A673 (cell line): Measurements from ENCODE around the gene SLC36A3. TPM values are rescaled to one million over a fixed set of nuclear protein-coding genes. Genes with fewer than 3 reads are reported as not detected.
A peak's percentile ranks its signal among the peaks of the same experiment; 100 is the strongest.

ENCODE experiments used
- BruUV-seq: library from RNA; stranded (reverse); fragments of 400-500 nt; replicated peaks from 2 replicates; lab custom pipeline; 2021; lab: Mats Ljungman, UMichigan
- CTCF ChIA-PET: fragments of 300-600 bp; sonication (Branson Sonifier 250); formaldehyde crosslinking; loops from one replicate; lab custom pipeline; 2022; ENCODE audit warnings: antibody characterized with exemption; lab: Charles Lee
- POLR2A ChIA-PET: fragments of 300-600 bp; sonication (Branson Sonifier 250); formaldehyde crosslinking; loops from one replicate; lab custom pipeline; 2022; ENCODE audit warnings: antibody characterized with exemption; ENCODE audit not compliant: low non-redundant PET; lab: Charles Lee
- DNase-seq: peaks from one replicate; pipeline ENCODE4 v3.0.0-alpha.2; 2015; ENCODE audit warnings: low spot score
- H3K27ac ChIP-seq: fragments of 200-600 bp; sonication (generic); 2 replicates; pipeline ENCODE4 v1.5.1; 2016; ENCODE audit warnings: mixed run types, low read depth, mild to moderate bottlenecking, mixed read lengths, antibody characterized with exemption, low read length; ENCODE audit not compliant: poor library complexity, severe bottlenecking
- H3K27me3 ChIP-seq: fragments of 200-600 bp; sonication (generic); replicated peaks from 2 replicates; pipeline ENCODE4 v1.6.1; 2017; ENCODE audit warnings: mixed run types, low read depth, mild to moderate bottlenecking, mixed read lengths, antibody characterized with exemption, low read length; ENCODE audit not compliant: insufficient read depth, poor library complexity
- H3K36me3 ChIP-seq: fragments of 200-600 bp; sonication (generic); 2 replicates; pipeline ENCODE4 v1.6.1; 2016; ENCODE audit warnings: mixed run types, mild to moderate bottlenecking, mixed read lengths, antibody characterized with exemption, low read length; ENCODE audit not compliant: insufficient read depth, poor library complexity, severe bottlenecking
- H3K4me1 ChIP-seq: fragments of 200-600 bp; sonication (generic); 2 replicates; pipeline ENCODE4 v1.6.1; 2017; ENCODE audit warnings: mixed run types, mild to moderate bottlenecking, mixed read lengths, antibody characterized with exemption, low read length; ENCODE audit not compliant: insufficient read depth, poor library complexity, severe bottlenecking
- H3K4me3 ChIP-seq: fragments of 200-600 bp; sonication (generic); 2 replicates; pipeline ENCODE4 v1.5.1; 2016; ENCODE audit warnings: low read depth, mixed run types, mild to moderate bottlenecking, mixed read lengths, low read length; ENCODE audit not compliant: poor library complexity, severe bottlenecking
- H3K9me3 ChIP-seq: fragments of 200-600 bp; sonication (generic); 2 replicates; pipeline ENCODE4 v1.6.1; 2016; ENCODE audit warnings: mixed run types, low read depth, mild to moderate bottlenecking, mixed read lengths, antibody characterized with exemption, low read length; ENCODE audit not compliant: poor library complexity, severe bottlenecking
- CTCF ChIP-seq: fragments of 300-800, 200-600 bp; sonication (generic); conservative IDR thresholded peaks from 2 replicates; pipeline ENCODE4 v1.5.1; 2017; ENCODE audit warnings: low read depth, mild to moderate bottlenecking, antibody characterized with exemption, low read length, moderate library complexity, mixed read lengths
- EZH2 ChIP-seq: fragments of 200-600 bp; sonication (generic); IDR thresholded peaks from 2 replicates; pipeline ENCODE4 v1.6.1; 2017; ENCODE audit warnings: borderline replicate concordance, low read depth, mild to moderate bottlenecking, mixed read lengths, antibody characterized with exemption, low read length; ENCODE audit not compliant: poor library complexity, severe bottlenecking
- intact Hi-C: fragments of 100-400 bp; cut with micrococcal nuclease; formaldehyde crosslinking; loops from one replicate; pipeline ENCODE4 v1.10.0; 2022; ENCODE audit not compliant: unreplicated experiment
- total RNA-seq: library from RNA; stranded (reverse); gene quantifications from 2 replicates; pipeline ENCODE4 v1.2.3, GENCODE V29; 2021

SLC36A3 gene
- total RNA-seq, 1 experiment from 2014 or later, result not detected

DNA sequence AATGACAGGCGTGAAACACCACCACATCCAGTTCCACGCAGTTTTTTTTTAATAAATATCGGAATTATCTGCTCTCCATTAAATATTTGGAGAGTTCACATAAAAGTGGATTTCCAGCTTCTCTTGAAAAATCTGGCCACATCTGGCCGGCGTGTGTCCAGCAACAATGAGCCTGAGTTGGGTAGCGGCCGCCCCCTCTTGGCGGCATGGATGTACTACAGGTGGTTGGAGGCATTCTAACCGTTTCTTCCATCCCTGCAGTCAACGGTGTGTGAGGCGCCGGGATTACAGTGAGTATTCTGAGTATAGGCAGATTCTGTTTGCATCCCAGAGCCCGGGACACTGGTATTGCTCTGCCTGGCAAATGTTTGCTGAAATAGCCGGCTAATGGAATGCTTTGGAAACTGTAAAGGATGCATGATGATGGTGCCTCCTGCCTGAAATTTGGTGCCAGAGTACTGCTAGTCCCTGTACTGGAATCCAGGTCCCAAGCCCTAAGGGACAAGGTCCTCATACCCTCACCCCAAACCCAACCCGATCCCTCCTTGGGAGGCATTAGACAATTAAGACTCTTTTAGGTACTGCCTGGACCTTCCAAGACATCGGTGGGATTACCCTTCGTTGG, 64.2 kb downstream of the SLC36A3 start:
- CTCF ChIA-PET, result interaction anchor here (0.9 to 1.4 kb wide), 2 partner anchors 13 to 113 kb away, joined by 5 to 10 read pairs; partner anchors contain the start of gene GM2A
- TF ChIP-seq CTCF (peak; percentile 94), EZH2 (no peak)
- Histone ChIP-seq H3K27me3 (no peaks in the 10 kb centered on the region), H3K4me1 (no peaks in the 10 kb centered on the region), H3K36me3 (no peaks in the 10 kb centered on the region), H3K27ac (no peak overlapping the region), H3K9me3 (no peaks in the 10 kb centered on the region), H3K4me3 (no peak overlapping the region)
- no TSS peak for BruUV-seq
- peak; percentile 64 for DNase-seq
- intact Hi-C loops, result loop anchor here (2.0 kb wide), 1 partner anchor 115 kb away; no protein-coding TSS in a partner anchor
- POLR2A ChIA-PET, result no interaction called here

GRCh38 chr5:151238303-151238741, 65.2 kb downstream of the SLC36A3 start:
- Histone ChIP-seq H3K27me3 (no peaks in the 10 kb centered on the region), H3K36me3 (no peaks in the 10 kb centered on the region), H3K27ac (no peak overlapping the region), H3K4me1 (no peaks in the 10 kb centered on the region), H3K4me3 (no peak overlapping the region), H3K9me3 (no peaks in the 10 kb centered on the region)
- TF ChIP-seq EZH2 (no peak), CTCF (no peak)
- no TSS peak for BruUV-seq
- DNase-seq, result no peak
- ChIA-PET CTCF (interaction anchor here (0.9 to 1.4 kb wide), 2 partner anchors 14 to 112 kb away, joined by 5 to 10 read pairs; partner anchors contain the start of gene GM2A), POLR2A (no interaction called here)
- intact Hi-C loops, result loop anchor here (2.0 kb wide), 1 partner anchor 114 kb away; no protein-coding TSS in a partner anchor

GRCh38 chr5:151237685-151238084, 65.9 kb downstream of the SLC36A3 start:
- Histone ChIP-seq H3K9me3 (no peaks in the 10 kb centered on the region), H3K4me3 (no peak overlapping the region), H3K4me1 (no peaks in the 10 kb centered on the region), H3K27me3 (no peaks in the 10 kb centered on the region), H3K27ac (no peak overlapping the region), H3K36me3 (no peaks in the 10 kb centered on the region)
- TF ChIP-seq EZH2 (no peak), CTCF (no peak)
- intact Hi-C loops, result loop anchor here (2.0 kb wide), 1 partner anchor 113 kb away; no protein-coding TSS in a partner anchor
- POLR2A ChIA-PET, result no interaction called here
- no peak for DNase-seq
- no TSS peak for BruUV-seq
- CTCF ChIA-PET, result no interaction called here
